NCI-H1436 treated with DMSO at 0.1 percent for 48 hours (cell line): ENCODE measurements around the gene B3GAT3.
A peak's percentile ranks its signal among the peaks of the same experiment; 100 is the strongest.
"Not testable (repeated sequence)": the region's sequence is repeated elsewhere in the genome, so short reads cannot be mapped to it uniquely, and the experiment has no call there.

Experiments
- DNase-seq: peaks from one replicate; lab custom pipeline; 2025; lab: John Stamatoyannopoulos, UW

B3GAT3 gene

DNA sequence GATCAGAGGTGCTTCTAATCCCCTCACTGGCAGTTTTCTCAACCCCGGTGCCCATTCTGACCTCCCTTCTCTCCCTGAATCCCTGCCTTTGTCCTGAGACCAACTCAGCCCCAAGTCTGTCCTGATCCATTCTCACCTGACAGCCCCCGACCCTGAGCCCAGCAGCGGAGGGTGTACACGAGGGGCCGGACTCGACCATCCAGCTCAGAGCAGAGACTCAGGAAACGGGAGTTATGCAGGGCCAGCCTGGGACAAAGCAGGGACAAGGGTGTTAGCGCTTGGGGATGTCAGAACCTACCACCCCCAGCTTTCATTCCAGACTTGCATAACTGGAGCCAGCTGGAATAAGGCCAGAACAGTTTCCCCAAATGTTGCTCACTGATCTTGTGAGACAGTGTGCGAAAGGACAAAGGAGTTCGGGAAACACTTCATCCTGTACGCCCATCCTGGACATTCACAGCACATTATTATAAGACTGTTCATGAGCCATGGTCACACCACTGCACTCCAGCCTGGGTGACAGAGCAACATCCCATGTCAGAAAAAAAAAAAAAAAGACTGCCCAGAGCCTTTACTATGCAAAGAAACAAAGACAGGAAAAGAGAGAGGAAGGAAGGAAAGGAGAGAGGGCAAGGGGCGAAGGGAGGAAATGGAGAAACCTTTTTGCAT lies 44.6 kb downstream of the B3GAT3 start:
- DNase-seq = no peak

DNA sequence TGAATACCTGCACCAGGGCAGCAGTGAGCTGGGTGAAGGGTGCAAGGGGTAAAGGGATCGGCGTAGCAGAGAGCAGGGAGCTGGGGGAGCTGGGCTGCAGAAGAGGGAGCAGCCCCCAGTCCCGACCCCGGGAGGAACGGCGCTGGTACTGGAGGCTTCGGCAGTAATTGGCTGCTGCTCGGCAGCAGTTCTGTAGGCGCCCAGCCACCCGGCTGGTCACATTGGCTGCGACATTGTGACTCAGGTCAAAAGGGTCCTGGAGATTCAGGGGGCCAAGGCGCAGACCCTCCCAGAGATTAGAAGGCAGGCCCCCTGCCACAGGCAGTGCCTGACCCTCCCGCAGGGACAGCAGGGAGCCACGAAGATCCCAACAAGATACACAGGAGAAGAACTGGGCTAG lies 45.9 kb downstream of the B3GAT3 start:
- no peak for DNase-seq

DNA sequence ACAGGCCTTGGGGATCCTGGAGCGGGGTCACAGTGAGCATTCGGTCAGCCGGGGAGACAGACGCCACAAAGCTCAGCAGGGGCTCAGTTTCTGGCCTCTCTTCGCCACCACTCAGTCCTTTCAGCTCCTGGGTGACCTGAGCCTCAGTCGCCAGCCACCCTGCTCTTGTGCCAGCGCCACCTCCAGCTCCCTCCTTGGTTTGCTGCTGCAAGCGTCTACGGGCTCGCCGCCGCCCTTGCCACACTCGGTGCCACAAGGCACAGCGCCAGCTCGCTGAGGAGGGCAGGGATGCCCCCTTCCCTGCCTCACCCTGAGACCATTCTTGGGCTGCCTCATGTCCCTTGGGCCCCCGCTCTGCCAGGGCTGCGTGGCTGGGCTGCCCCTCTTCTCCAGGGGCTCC lies 46.6 kb downstream of the B3GAT3 start:
- DNase-seq = no peak

DNA sequence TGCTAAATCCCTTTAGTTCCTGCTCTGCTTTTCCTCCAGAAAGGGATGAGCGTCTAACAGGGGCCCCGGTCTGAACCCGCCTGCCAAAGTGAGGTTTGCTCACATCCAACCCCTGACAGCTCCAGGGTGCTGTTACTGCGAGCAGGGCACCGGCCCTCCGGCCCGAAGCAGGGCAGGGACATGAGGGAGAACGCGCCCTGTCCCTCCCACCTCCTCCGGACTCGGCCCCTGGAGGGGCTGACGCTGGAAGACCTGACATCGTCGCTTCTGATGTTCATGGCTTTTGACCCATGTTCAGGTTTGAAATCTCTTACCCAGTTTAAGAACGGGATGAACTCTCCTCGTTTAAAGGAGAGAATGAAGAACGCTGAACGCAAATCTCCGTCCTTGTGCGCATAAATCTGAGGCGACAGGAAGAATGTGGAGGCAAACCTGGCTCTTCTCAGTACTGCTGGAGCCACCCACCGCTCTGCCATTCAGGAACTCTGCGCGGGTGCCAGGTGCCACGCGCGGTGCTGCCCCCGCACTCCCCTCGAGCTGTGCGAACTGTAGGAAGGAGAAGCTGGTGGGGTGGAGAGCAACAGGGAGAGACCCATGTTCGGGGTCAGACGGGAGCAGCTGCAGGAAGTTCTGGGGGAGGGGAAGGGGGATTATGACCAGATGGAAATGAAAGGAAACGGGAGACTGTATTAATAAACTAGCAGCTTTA lies 47.3 kb downstream of the B3GAT3 start:
- no peak for DNase-seq

DNA sequence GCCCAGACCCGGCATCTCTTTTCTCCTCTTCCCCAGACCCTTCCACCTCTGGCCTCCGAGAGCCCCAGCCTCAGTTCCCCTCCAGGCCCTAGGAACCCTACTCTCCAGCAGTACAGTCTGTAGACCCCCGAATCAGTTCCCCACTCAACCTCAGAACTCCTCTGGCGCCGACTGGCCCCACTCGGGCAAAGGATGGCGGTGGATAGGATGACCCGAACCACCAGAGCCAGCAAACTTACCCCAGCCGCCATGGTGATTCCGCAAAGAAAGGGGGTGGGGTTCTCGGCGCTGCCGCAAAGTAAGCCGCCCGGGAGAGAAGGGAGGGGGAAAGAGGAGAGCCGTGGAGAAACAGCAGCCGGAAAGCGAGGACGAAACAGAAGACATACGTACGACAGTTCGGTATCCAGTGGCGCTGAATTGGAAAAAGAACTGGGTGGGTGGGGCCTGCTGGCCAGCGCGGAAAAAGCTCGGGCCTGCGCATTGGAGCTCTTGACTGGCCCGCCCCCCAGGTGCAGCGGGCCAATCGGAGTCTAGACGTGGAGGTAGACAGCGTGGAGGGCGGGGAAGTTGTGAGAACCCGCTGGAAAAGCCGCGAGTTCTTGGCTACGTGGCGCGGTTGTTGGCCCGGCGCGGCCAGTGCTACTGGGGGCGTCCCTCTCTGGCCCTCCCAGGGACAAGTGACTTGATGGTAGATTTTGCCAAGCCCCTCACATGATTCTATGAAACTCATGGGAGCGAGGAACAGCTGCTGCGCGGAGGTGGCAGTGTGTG lies 48.0 kb downstream of the B3GAT3 start, which contains the start of gene EEF1G:
Gene EEF1G, minus strand, starts transcription at position 300 of the 771 bp plus-strand sequence. Its CDS starts 49 bp downstream, at position 251.
- peak; percentile 95 for DNase-seq

DNA sequence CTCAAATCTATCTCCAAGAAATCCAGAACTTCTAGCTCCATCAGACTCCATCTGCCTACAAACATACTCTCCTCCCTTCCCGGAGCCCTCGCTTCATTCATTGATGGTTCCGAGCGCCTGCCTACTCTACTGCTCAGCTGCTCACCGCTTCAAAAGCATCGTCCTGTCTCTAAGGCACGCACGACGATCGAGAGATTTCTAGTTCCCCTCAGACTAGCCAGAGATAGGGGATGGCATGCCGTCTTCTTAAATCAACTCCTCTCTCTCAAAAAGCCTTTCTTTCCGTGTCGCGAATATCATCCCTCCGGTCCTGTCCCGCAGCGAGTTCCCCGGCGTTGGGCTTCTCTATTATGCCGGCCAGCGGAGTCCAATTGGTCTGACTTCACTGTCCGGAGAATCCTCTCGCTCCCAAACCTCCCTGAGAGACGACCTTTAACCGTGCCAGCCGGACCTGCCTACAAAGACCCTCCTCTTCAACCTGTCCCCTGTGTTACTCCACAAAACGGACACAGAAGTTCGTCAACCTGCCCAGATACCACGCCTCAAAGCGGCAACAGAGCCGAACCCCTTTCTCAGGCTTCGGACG lies 48.7 kb downstream of the B3GAT3 start:
- no peak for DNase-seq

DNA sequence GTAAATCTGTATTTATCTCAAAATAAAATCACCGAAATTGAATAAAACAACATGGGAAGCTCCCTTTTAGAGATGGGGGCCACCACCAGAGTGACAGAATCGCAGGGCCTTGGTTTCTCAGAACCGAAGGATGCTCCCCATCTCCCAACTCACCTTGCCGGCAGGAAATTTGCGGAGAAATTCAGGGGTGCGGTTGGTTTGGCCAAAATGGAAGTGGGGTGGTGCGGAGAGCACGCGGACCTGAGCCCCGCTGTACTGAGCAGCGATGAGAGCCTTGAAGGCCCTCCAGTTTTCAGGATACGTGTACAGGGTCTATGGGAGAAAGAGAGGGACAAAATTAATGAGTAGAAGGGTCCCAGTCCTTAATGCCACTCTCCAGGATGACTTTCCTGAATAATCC lies 49.4 kb downstream of the B3GAT3 start:
- no peak for DNase-seq

DNA sequence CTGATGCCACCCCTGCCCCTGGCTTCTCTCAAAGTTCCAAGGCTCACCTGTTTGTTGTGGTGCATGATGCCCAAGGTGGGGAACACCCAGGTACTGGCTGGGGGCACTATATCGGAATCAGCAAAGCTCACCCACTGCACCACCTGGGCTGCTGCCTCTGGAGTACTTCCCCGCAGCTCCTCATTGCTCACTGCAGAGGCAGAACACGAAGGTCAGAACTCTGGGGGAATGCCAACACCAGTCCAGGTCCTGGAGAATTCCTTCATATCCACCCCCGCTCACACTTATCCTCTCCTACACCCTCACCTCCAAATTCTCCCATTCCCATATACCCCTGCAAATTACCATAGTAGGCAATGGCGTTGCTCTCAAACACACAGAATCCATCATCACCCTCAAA lies 50.3 kb downstream of the B3GAT3 start:
- DNase-seq = not testable (repeated sequence)

DNA sequence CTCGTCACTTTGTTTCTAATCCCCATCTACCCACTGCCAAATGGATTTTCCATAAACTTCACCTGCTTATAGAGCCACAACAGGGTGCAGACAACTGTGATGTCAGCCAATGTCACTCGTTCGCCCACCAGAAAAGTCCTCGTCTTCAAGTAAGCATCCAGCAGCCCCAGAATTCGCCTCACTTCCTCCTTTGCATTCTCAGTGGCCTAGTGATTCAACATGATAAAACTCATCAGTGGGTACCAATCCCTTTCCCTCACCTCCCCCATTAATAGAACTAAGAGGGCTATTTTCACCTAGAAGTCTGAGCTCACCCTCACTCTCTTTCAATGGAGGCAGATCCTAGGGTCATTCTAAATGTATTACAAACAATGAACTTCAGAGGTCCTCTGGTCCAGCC lies 50.9 kb downstream of the B3GAT3 start:
- DNase-seq = not testable (repeated sequence)

DNA sequence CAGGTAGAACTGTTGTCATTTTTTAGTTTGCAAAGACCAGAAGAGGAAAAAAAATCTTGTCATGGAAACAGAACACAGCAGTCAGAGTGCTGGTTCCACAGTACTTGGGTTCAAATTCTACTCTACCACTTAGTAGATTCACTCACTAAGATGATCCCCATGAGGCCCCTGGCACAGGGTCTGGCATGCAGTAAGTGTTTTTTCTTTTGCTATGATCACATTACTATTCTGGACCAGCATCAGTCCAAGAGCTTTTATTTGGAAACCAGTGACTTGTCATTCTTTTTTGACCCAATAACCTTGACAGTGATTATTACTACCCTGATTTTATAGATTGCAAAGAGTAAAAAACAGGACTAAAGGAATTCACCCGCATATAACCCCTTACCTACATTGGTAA lies 52.2 kb downstream of the B3GAT3 start:
- DNase-seq = no peak

DNA sequence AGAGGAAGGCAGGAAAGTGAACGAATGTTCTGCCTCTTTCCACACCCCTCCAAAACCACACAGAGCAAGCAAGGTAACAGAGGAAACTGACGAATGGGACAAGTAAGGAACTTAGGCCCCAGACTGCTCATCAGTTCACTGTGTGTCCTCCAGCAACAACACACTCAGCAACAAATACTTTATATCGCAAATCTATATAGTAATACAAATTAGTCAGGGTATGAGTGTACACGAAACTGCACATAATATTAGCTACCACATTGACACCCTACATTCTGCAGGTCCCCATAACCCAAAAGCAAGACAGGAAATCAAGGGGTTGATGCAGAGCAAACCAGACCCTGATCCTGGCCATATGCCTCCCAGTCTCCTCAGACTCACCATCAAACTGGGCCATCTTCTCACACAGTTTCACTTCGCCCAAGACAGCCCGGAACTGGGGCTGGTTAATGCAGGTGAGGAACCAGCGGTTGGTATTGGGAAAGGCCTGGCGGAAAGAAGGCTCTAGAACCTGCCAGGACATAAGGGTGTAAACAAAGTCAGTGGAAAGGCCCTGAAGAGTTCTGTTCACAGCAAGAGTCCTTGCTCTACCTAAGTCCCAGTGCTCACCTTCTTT lies 54.7 kb downstream of the B3GAT3 start:
- DNase-seq = no peak

DNA sequence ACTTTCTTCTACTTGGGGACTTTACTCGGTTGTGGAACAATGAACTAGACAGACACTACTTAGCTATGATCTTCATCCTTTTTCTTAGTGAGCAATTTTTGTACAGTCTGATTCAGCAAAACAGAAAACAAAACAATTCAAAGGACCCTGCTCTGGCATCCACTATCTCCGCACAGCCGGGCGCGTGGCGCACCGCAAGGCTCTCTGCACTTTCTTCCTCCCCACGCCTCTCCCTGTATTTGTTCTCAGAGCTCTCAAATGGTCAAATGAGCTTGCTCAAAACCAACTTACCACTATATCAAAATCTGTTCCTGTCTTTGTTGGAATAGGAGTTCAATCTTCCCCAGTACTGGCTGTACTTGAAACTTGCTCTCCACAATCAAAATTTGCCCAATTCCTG lies 55.5 kb downstream of the B3GAT3 start:
- no peak for DNase-seq
